ENCODE measurements around the gene TBC1D12. TPM values are rescaled to one million over a fixed set of nuclear protein-coding genes. Genes with fewer than 3 reads are reported as not detected.

Gene TBC1D12
- total RNA-seq, 2 experiments from 2014 or later: 1.9 to 3.9 TPM

- BruUV-seq (replicated peaks): no TSS peak
- H3K9me2 ChIP-seq (ENCODE audit: insufficient read depth, low read length): no peaks in the 10 kb centered on the region
- H4K20me1 ChIP-seq (ENCODE audit: insufficient read depth, low read length): no peaks in the 10 kb centered on the region
- TF ChIP-seq EZH2phosphoT487 (IDR thresholded peaks at IDR 0.05; ENCODE audit: borderline replicate concordance, low read depth, low read length): no peak
- TF ChIP-seq, protein P1, sequence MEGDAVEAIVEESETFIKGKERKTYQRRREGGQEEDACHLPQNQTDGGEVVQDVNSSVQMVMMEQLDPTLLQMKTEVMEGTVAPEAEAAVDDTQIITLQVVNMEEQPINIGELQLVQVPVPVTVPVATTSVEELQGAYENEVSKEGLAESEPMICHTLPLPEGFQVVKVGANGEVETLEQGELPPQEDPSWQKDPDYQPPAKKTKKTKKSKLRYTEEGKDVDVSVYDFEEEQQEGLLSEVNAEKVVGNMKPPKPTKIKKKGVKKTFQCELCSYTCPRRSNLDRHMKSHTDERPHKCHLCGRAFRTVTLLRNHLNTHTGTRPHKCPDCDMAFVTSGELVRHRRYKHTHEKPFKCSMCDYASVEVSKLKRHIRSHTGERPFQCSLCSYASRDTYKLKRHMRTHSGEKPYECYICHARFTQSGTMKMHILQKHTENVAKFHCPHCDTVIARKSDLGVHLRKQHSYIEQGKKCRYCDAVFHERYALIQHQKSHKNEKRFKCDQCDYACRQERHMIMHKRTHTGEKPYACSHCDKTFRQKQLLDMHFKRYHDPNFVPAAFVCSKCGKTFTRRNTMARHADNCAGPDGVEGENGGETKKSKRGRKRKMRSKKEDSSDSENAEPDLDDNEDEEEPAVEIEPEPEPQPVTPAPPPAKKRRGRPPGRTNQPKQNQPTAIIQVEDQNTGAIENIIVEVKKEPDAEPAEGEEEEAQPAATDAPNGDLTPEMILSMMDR (conservative IDR thresholded peaks at IDR 0.05; ENCODE audit: low read length): no peak
- no peak overlapping the region for H3K27ac ChIP-seq (ENCODE audit: low read depth, low read length, poor library complexity, severe bottlenecking)
- CTCF ChIA-PET (ENCODE audit: unreplicated experiment): no interaction called here
- no peak overlapping the region for H3K4me2 ChIP-seq (ENCODE audit: low read length)
- DNase-seq (ENCODE audit: low spot score): no peak
- H3K36me3 ChIP-seq (ENCODE audit: insufficient read depth, low read length): peaks cover 99% of the 10 kb centered on the region
- H2AFZ ChIP-seq (ENCODE audit: low read length): no peak overlapping the region
- no peaks in the 10 kb centered on the region for H3K4me1 ChIP-seq (ENCODE audit: insufficient read depth, low read length, poor library complexity, severe bottlenecking)
- no peak overlapping the region for H3K4me3 ChIP-seq (ENCODE audit: low read depth, low read length, poor library complexity, severe bottlenecking)
- no peaks in the 10 kb centered on the region for H3K79me2 ChIP-seq (ENCODE audit: insufficient read depth, low read depth, low read length)
- intact Hi-C loops (cut with micrococcal nuclease; ENCODE audit: unreplicated experiment): no loop called here
- POLR2A ChIA-PET: no interaction called here
- no peaks in the 10 kb centered on the region for H3K9me3 ChIP-seq (ENCODE audit: low read length)
Measured at GRCh38 chr10:94571081-94571480, 168.7 kb downstream of the TBC1D12 start.

GRCh38 chr10:94571528-94571927 lies 169.2 kb downstream of the TBC1D12 start:
- no TSS peak for BruUV-seq (replicated peaks)
- ChIA-PET POLR2A (no interaction called here), CTCF (ENCODE audit: unreplicated experiment) (no interaction called here)
- H3K4me3 ChIP-seq (ENCODE audit: low read depth, low read length, poor library complexity, severe bottlenecking): no peak overlapping the region
- peaks cover 98% of the 10 kb centered on the region for H3K36me3 ChIP-seq (ENCODE audit: insufficient read depth, low read length)
- H3K4me1 ChIP-seq (ENCODE audit: insufficient read depth, low read length, poor library complexity, severe bottlenecking): no peaks in the 10 kb centered on the region
- TF ChIP-seq, protein P1 (conservative IDR thresholded peaks at IDR 0.05; ENCODE audit: low read length): no peak
- TF ChIP-seq EZH2phosphoT487 (IDR thresholded peaks at IDR 0.05; ENCODE audit: borderline replicate concordance, low read depth, low read length): no peak
- H2AFZ ChIP-seq (ENCODE audit: low read length): no peak overlapping the region
- H3K9me3 ChIP-seq (ENCODE audit: low read length): no peaks in the 10 kb centered on the region
- H3K4me2 ChIP-seq (ENCODE audit: low read length): no peak overlapping the region
- intact Hi-C loops (cut with micrococcal nuclease; ENCODE audit: unreplicated experiment): no loop called here
- no peak for DNase-seq (ENCODE audit: low spot score)
- no peaks in the 10 kb centered on the region for H3K9me2 ChIP-seq (ENCODE audit: insufficient read depth, low read length)
- H4K20me1 ChIP-seq (ENCODE audit: insufficient read depth, low read length): no peaks in the 10 kb centered on the region
- H3K27ac ChIP-seq (ENCODE audit: low read depth, low read length, poor library complexity, severe bottlenecking): no peak overlapping the region
- 0 out of 2 replicates have a peak, but pooled peaks cover under 1% of the 10 kb centered on the region for H3K79me2 ChIP-seq (ENCODE audit: insufficient read depth, low read depth, low read length)

DNA sequence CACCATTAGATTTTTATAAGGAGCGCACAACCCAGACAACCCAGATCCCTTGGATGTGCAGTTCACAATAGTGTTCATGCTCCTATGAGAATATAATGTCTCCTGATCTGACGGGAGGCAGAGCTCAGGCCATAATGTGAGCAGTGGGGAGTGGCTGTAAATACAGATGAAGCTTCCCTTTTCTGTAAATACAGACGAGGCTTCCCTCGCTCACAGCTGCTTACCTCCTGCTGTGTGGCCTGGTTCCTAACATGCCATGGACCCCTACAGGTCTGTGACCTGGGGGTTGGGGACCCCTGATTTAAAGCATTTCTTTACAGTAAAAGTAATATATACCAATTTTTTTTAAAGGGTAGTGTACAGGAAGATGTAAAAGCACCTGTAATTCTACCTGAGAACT lies 176.4 kb downstream of the TBC1D12 start:
- ChIA-PET CTCF (ENCODE audit: unreplicated experiment) (no interaction called here), POLR2A (interaction anchor here (0.7 kb wide), 1 partner anchor 1220 kb away, joined by 3 read pairs; no protein-coding TSS in a partner anchor)
- Histone ChIP-seq H2AFZ (ENCODE audit: low read length) (no peak overlapping the region), H3K9me3 (ENCODE audit: low read length) (no peaks in the 10 kb centered on the region), H3K9me2 (ENCODE audit: insufficient read depth, low read length) (no peaks in the 10 kb centered on the region), H3K36me3 (ENCODE audit: insufficient read depth, low read length) (peaks cover 91% of the 10 kb centered on the region), H4K20me1 (ENCODE audit: insufficient read depth, low read length) (no peaks in the 10 kb centered on the region), H3K4me1 (ENCODE audit: insufficient read depth, low read length, poor library complexity, severe bottlenecking) (no peaks in the 10 kb centered on the region), H3K4me3 (ENCODE audit: low read depth, low read length, poor library complexity, severe bottlenecking) (no peak overlapping the region), H3K79me2 (ENCODE audit: insufficient read depth, low read depth, low read length) (0 out of 2 replicates have a peak, but pooled peaks cover 9% of the 10 kb centered on the region), H3K27ac (ENCODE audit: low read depth, low read length, poor library complexity, severe bottlenecking) (no peak overlapping the region), H3K4me2 (ENCODE audit: low read length) (no peak overlapping the region)
- DNase-seq (ENCODE audit: low spot score): no peak
- TF ChIP-seq, protein P1 (conservative IDR thresholded peaks at IDR 0.05; ENCODE audit: low read length): no peak
- no peak for TF ChIP-seq EZH2phosphoT487 (IDR thresholded peaks at IDR 0.05; ENCODE audit: borderline replicate concordance, low read depth, low read length)
- no TSS peak for BruUV-seq (replicated peaks)
- intact Hi-C loops (cut with micrococcal nuclease; ENCODE audit: unreplicated experiment): no loop called here

All from OCI-LY7 (cell line).